Transverse colon (tissue), 4 donors: ENCODE measurements around the gene MEIOC. TPM values are rescaled to one million over a fixed set of nuclear protein-coding genes. Genes with fewer than 3 reads are reported as not detected.
A peak's percentile ranks its signal among the peaks of the same experiment; 100 is the strongest.

Experiments used
- DNase-seq: peaks from one replicate; pipeline ENCODE4 v3.0.0-alpha.2; 2019
- H3K27ac ChIP-seq, 4 donors: fragments of 200-600 bp; sonication (generic); 2 replicates each; pipeline ENCODE4 v1.5.1; 2016 to 2018; ENCODE audit warnings: inconsistent platforms in 4 of 4
- H3K27me3 ChIP-seq: fragments of 200-600 bp; sonication (generic); 2 replicates; pipeline ENCODE4 v1.5.1; 2017; ENCODE audit warnings: inconsistent platforms
- H3K36me3 ChIP-seq, 4 donors: fragments of 200-600 bp; sonication (generic); 2 replicates each; pipeline ENCODE4 v1.5.1; 2017 to 2019; ENCODE audit warnings: inconsistent platforms in 4 of 4
- H3K4me1 ChIP-seq, 4 donors: fragments of 200-600 bp; sonication (generic); 2 replicates each; pipeline ENCODE4 v1.5.1; 2017 to 2020; ENCODE audit warnings: inconsistent platforms in 4 of 4
- H3K4me3 ChIP-seq, 4 donors: fragments of 200-600 bp; sonication (generic); 1 replicate in 1 of 4; 2 replicates in 3 of 4; pipeline versions ENCODE4 v1.5.1 to v1.6.1; 2017 to 2019; ENCODE audit warnings: inconsistent platforms in 4 of 4
- H3K9me3 ChIP-seq, 2 donors: fragments of 200-600 bp; sonication (generic); 2 replicates each; pipeline ENCODE4 v1.5.1; 2017 to 2019; ENCODE audit warnings: inconsistent platforms in 2 of 2
- CTCF ChIP-seq, 5 experiments: fragments of 200-600 bp in 3 of 5; fragments of 450-650 bp in 2 of 5; sonication (generic) in 3 of 5; IDR thresholded peaks; 1 replicate in 2 of 5; 2 replicates in 3 of 5; pipeline ENCODE4 v1.5.1; 2016 to 2017; ENCODE audit warnings: antibody characterized with exemption in 5 of 5, inconsistent platforms in 3 of 5, mild to moderate bottlenecking in 2 of 5, moderate library complexity in 1 of 5
- EP300 ChIP-seq: sonication (generic); formaldehyde crosslinking; IDR thresholded peaks from one replicate; pipeline ENCODE4 v1.6.1; 2017; ENCODE audit warnings: antibody characterized with exemption, low read depth
- POLR2A ChIP-seq: fragments of 450-650 bp; IDR thresholded peaks from one replicate; pipeline ENCODE4 v1.6.1; 2016; ENCODE audit warnings: antibody characterized with exemption, mild to moderate bottlenecking, moderate library complexity
- POLR2AphosphoS5 ChIP-seq, 3 donors: sonication (generic); formaldehyde crosslinking; IDR thresholded peaks; one replicate each; pipeline ENCODE4 v1.6.1; 2016; ENCODE audit warnings: antibody characterized with exemption in 3 of 3
- WGBS, 2 donors: methylation state at CpG; one replicate each; pipeline ENCODE4 v1.1.5; 2018; ENCODE audit warnings: low coverage in 1 of 2; 5-methylcytosine and 5-hydroxymethylcytosine counted together
- in situ Hi-C, 4 donors: fragments of 200-750 bp; cut with MboI; loops; one replicate each; pipeline versions ENCODE4 v1.15.0 to v1.15.1; 2017; ENCODE audit warnings: low sequenced_read_pairs in 3 of 4, low pct_ligation_motif_present in 1 of 4, low pct_unique_long_range_greater_than_20kb in 1 of 4
- intact Hi-C: fragments of 100-400 bp; cut with DNase I; formaldehyde crosslinking; loops from one replicate; pipeline ENCODE4 v1.15.1; 2023; ENCODE audit warnings: low total_unique reads
- total RNA-seq, 4 donors: library from RNA; depleted of rRNA; stranded (reverse); fragments of >200 nt; gene quantifications; one replicate each; pipeline ENCODE4 v1.1.0, GENCODE V29; 2016

MEIOC gene
- not detected for total RNA-seq

- Histone ChIP-seq H3K4me1 (peaks cover 0 to 6% (median 2%) of the 10 kb centered on the region in 4 donors), H3K9me3 (no peaks in the 10 kb centered on the region), H3K36me3 (no peaks in the 10 kb centered on the region), H3K27ac (no peak within 1 kb of the TSS), H3K27me3 (peaks cover 67% of the 10 kb centered on the region), H3K4me3 (peak within 1 kb of the TSS in 2 of 4 donors; percentile 3 to 25)
- intact Hi-C loops (no loop called here), in situ Hi-C loops (no loop called here)
- TF ChIP-seq EP300 (no peak), POLR2AphosphoS5 (IDR thresholded peaks at IDR 0.05) (no peak), POLR2A (no peak), CTCF (IDR thresholded peaks at IDR 0.05) (no peak)
- 35% methylated on average over 27 of the region's 57 CpGs; no CpG with 5 or more reads in 1 of the 2 donors for WGBS, 2 donors
- DNase-seq = no peak
Measured at GRCh38 chr17:44655983-44656710, at the start of gene MEIOC. MEIOC (plus strand) TSS chr17:44656468; CDS start chr17:44656614, 146 bp downstream.

GRCh38 chr17:44606658-44607057 lies 49.6 kb upstream of the MEIOC start:
- Histone ChIP-seq H3K36me3 (no peaks in the 10 kb centered on the region), H3K9me3 (no peaks in the 10 kb centered on the region), H3K4me1 (peaks cover 0 to 5% (median 0%) of the 10 kb centered on the region in 4 donors), H3K4me3 (no peak overlapping the region), H3K27ac (no peak overlapping the region), H3K27me3 (no peaks in the 10 kb centered on the region)
- TF ChIP-seq POLR2AphosphoS5 (IDR thresholded peaks at IDR 0.05) = no peak
- no peak for TF ChIP-seq EP300
- TF ChIP-seq POLR2A = no peak
- no peak for TF ChIP-seq CTCF (IDR thresholded peaks at IDR 0.05)
- in situ Hi-C loops = no loop called here
- DNase-seq = no peak
- 92 to 97% methylated on average over 5 to 11 of the region's 11 CpGs for WGBS, 2 donors
- intact Hi-C loops = no loop called here

GRCh38 chr17:44607836-44608690 lies 48.2 kb upstream of the MEIOC start:
- no peaks in the 10 kb centered on the region for H3K9me3 ChIP-seq
- intact Hi-C loops = no loop called here
- no peak overlapping the region for H3K27ac ChIP-seq
- peaks cover 0 to 5% (median 0%) of the 10 kb centered on the region in 4 donors for H3K4me1 ChIP-seq
- 47% methylated on average over 9 of the region's 10 CpGs; no CpG with 5 or more reads in 1 of the 2 donors for whole genome bisulfite sequencing, 2 donors
- DNase-seq = no peak
- TF ChIP-seq POLR2A (no peak), CTCF (IDR thresholded peaks at IDR 0.05) (no peak), EP300 (no peak)
- in situ Hi-C loops = no loop called here
- no peak overlapping the region for H3K4me3 ChIP-seq
- no peaks in the 10 kb centered on the region for H3K27me3 ChIP-seq
- no peaks in the 10 kb centered on the region for H3K36me3 ChIP-seq

GRCh38 chr17:44608727-44609435 lies 47.4 kb upstream of the MEIOC start:
- Histone ChIP-seq H3K9me3 (no peaks in the 10 kb centered on the region), H3K27me3 (no peaks in the 10 kb centered on the region), H3K4me1 (peaks cover 0 to 5% (median 0%) of the 10 kb centered on the region in 4 donors), H3K27ac (no peak overlapping the region), H3K36me3 (no peaks in the 10 kb centered on the region), H3K4me3 (no peak overlapping the region)
- in situ Hi-C loops (no loop called here), intact Hi-C loops (no loop called here)
- TF ChIP-seq POLR2AphosphoS5 (IDR thresholded peaks at IDR 0.05) (no peak), CTCF (IDR thresholded peaks at IDR 0.05) (no peak), EP300 (no peak), POLR2A (no peak)
- WGBS, 2 donors = 88% methylated on average over 6 of the region's 6 CpGs; no CpG with 5 or more reads in 1 of the 2 donors
- no peak for DNase-seq
